ENCODE results near the gene FRG2C.
A peak's percentile ranks its signal among the peaks of the same experiment; 100 is the strongest.
"Not testable (repeated sequence)": the region's sequence is repeated elsewhere in the genome, so short reads cannot be mapped to it uniquely, and the experiment has no call there.

Gene FRG2C

DNA sequence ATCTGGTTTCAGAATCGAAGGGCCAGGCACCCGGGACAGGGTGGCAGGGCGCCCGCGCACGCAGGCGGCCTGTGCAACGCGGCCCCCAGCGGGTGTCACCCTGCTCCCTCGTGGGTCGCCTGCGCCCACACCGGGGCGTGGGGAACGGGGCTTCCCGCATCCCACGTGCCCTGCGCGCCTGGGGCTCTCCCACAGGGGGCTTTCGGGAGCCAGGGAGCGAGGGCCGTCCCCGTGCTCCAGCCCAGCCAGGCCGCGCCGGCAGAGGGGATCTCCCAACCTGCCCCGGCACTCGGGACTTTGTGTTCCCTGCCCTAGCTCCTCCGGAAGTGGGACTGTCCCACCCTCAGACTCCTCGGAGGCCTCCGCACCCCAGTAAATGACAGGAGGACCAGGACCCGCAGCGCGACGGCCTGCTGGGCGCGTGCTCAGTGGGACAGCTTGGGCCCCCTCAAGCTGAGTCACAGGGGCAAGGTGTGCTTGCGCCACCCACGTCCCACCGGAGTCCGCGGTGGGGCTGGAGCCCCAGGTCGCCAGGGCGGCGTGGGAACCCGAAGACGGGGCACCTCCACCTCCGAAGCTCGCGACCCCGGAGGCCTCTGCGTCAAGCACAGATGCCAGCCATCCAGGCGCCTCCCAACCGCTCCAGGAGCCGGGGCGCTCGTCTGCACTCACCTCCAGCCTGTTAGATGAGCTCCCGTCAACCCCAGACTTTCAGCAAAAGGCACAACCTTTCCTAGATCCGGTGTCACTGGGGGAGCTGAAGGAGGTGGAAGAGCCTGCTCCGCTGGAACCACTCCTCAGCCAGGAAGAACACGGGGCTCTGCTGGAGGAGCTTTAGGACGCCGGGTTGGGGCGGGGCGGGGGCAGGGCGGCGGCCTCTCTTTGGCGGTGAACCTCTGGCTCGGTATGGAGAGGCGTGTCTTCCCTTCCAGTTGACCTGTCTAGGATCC is 5.5 kb downstream of the FRG2C start:
- not testable (repeated sequence) for DNase-seq (ENCODE audit: low spot score)

DNA sequence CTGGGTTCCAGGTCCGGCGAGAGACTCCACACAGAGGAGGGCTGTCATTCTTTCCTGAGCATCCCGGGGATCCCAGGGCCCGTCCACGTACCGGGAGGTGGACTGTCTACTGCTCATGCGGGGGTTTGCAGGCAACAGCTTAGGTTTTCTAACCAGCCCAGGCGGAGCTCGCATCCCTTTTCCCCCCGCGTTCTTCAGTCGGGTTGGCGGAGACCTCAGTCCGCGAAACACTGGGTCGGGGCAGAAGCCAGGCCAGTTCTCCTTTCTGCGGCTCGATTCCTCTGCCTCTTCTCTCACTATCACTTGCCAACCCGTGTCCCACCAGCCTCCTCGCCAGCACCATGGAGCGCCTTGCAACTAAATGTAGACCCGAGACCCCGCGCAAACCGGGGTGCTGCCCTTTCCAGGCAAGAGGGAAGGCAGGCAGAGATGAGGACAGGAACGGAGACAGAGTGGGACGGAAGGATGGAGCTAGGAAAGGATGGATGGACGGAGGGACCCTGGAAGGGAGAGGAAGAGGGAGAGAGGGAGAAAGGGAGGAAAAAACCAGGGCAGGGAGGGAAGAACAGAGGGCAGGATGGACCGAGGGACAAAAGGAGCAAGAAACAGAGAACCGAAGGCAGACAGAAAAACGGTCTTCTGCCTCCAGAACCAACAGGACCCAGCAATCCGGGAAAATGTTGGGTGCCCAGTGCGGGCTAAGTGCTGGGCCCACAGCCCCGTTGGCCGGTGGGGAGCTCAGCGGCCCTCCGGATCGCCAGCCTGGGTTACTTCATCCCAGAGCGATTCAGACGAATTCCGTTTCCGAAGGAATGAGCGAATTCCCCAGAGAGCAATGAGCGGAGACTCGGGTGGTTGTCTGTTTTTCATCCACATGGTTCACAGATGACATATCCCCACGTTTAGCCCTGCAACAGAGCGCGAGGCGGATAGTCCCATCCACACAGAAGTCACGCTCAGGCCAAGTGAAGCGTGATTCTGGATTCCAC is 6.5 kb downstream of the FRG2C start:
- DNase-seq (ENCODE audit: low spot score) = peak; percentile 35

DNA sequence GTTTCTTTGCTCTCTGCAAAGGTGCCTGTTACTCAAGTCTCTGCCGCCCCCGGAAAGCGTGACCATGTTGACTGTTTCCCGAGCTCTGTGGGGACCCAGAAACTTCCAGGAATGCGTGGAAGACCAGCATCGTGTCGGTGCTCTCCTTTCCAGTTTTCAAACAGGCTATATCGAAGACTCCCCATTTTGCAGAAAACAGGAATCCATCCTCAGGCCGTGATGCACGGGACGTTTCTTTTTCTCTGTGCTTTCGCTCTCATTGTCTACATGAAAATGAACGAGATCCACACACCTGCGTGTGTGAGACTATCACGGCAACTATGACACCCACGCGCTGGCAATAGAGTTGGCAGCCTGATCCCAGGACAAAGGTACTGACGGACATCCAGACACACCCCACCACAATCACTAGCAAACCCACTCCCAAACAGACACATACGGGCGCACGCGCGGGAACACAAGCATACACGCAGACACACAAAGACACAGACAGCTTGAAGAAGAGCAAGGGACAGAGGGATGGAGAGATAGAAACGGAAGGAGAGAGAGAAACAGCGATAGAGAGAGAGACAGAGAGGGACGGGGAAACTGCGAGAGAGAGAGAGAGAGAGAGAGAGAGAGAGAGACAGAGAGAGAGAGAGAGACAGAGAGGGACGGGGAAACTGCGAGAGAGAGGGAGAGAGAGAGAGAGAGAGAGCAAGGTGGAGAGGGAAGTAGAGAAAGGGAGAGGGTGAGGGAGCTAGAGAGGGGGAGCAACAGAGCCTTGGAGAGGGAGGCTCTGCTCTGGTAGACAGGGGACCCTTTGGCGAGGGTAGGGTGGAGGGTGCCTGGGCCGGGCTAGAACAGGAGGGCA is 7.4 kb downstream of the FRG2C start:
- DNase-seq (ENCODE audit: low spot score) = not testable (repeated sequence)

DNA sequence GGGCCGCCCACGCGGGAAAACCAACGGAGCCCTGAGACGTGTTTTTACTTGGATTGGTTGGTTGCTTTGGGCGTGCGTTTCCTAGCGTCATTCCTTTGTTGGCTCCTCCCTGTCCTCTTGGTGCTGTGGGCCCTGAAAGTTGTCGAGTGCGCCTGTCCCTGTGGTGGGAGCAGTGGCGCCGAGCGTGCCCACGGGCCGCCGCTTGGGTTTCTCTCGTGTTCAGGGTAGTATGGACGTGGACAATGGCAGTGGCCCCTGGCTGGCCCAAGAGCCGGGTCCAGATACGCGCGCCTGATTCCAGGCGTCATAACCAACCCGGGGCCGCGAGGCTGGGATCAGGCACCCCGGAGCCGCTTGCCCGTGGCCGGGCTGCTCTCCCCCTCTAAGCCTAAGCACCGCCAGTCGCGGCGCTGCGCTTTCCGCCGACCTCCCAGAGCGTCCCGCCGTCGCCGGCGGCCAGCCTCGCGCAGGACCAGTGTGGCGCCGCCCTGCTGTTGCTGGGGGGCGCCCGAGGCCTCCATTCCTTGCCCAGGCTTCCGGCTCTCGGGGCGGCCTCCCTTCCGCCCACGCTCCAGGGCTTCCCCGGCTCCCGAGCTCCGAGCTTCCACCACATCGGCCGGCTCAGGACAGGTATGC is 8.1 kb downstream of the FRG2C start:
- not testable (repeated sequence) for DNase-seq (ENCODE audit: low spot score)

DNA sequence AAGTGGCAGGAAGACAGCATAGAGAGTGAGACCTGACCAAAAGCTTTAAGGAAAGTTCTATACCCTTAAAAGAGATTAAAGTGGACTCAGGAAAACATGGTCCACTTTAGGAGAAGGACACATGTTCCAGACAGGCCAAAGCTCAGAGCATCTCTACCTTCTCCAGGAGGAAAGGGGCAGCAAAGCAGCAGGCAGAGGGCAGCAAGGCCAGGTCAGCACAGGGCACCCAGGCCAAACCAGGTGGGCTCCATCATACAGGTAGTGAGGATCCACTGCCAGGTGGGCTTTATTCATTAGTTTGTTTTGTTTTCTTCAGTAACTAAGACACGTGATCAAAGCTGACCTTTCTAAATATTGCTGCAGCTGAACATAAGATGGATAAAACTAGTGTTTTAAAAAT is 19.8 kb downstream of the FRG2C start:
- not testable (repeated sequence) for DNase-seq (ENCODE audit: low spot score)

DNA sequence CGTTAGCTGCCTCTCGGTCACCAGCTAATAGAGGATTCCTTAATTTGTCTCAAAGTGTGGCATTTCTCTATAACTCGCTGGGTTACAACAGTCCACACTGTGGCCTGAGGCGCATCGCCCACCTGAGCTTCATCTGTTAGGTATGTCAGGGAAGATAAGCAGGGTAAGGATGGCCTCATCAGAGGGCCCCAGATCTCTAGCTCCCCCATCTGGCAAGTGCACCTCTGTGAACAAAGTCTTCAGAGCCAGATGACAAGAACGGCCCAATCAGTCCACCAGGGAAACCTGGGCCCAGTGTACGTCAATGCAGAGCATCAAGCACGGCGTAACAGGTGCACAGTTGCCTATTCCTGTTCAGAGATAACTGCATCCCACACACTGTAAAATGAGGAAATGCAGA is 23.2 kb downstream of the FRG2C start:
- DNase-seq (ENCODE audit: low spot score) = no peak

DNA sequence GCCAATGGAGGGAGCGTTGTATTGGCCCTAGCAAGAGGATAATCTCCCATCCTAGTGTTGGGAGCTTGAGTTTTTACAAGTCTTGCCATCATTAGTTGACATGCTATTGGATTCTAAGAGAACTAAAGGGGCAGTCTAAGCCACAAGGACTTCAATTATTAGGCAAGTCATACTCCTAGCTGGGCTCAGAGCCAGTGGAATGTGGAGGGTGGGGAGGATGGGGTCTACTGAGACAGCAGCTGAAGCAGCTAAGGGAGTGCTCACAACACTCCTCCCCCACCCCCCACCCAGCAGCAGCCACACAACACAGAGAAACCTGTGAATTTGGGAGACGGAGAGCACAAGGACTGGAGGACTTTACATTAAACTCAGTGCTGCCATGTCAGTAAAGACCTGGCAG is 27.9 kb downstream of the FRG2C start:
- DNase-seq (ENCODE audit: low spot score) = no peak
